Activated CD8-positive, alpha-beta memory T cell treated with anti-CD3 and anti-CD28 coated beads, Interleukin-2, amount 50 U/mL, for 24 hours (primary cell): ENCODE data around the gene NTRK2.

ENCODE experiments used
- DNase-seq: peaks from one replicate; pipeline ENCODE4 v3.0.0-alpha.2; 2020; ENCODE audit errors: extremely low read depth

NTRK2 gene

GRCh38 chr9:84669288-84670137, at the start of gene NTRK2:
Gene NTRK2 (plus strand): TSS chr9:84669729. CDS start chr9:84670749, 1,020 bp downstream.
- no peak for DNase-seq

GRCh38 chr9:84620338-84620737, 49.2 kb upstream of the NTRK2 start:
- no peak for DNase-seq

GRCh38 chr9:84621811-84622210, 47.7 kb upstream of the NTRK2 start:
- no peak for DNase-seq

DNA sequence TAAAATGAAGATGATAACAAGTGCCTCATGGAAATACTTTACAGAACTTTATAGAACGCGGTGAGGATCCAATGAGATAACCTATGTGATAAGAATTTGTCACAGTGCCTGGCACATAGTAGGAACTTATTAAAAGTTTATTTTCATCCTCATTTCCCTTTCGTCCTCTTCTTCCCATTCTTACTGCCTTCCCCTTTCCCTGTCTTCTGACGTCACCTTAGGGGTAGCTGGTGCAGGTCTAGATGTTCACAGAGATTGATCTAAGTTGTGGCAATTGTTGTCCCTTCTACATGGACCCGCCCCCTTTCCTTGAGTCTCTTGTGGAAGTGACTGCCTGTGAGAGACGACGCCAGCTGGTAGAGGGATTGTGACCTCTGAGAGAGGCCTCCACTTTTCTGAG, 46.5 kb upstream of the NTRK2 start:
- DNase-seq = no peak

DNA sequence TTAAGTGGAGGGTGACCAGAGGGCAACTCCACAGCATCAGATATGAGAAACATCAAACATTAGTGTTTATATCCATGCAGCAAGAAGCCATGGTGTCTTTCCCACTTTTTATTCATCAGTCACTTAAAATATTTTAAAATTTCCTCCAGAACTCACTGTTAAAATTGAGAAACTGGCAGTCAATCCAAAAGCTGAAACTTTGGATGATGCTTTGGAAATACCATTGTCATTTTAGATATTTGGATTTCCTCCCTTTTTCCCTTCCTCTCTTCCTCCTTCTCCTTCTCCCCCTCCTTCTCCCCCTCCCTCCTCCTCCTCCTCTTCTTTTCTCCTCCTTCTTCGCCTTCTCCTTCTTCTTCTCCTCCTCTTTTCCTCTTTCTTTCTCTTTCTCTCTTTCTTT, 33.1 kb upstream of the NTRK2 start:
- DNase-seq = no peak

DNA sequence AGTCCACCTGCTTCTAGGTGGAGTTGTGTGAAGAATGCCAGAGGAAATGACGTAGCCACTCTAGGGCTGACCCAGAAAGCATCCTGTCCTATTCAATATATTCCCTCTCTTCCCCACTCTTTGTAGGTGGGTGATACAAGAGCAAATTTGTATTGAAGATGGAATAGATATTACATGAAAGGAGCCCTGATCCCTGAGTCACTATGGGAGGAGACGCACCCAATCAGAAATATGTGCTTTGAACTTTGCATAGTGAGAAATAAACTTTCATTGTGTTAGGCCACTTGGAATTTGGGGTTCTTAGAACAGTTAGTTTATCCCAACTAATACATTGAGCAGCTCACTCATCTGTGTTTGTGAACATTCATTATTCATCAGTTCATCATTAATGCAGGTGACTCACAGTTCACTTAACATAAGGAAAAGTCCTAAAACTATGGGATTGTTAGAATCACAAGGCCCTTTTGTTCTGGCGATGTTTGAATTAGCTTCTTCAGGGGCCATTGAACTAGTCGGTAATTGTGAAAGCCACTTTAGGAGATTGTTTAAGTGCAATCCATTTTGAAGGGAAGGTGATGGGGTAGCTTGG, 26.9 kb upstream of the NTRK2 start:
- DNase-seq = no peak

DNA sequence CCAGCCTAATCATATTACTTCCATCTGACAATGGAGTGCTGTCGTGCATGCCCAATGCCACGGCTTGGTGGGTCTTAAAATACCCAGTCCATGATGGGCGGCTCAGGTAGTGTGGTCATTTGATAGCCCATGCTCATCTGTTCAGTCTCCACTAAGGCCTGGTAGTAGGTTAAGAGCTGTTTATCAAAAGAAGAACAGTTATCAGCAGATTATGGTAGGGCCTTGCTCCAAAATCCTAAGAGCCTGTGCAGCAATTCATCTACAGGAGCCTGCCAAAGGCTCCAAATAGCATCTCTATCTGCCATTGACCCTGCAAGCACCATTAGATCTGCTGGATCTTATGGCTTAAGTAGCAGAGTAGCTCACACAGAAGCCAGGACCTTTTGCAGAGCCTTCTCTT, 21.8 kb upstream of the NTRK2 start:
- no peak for DNase-seq

DNA sequence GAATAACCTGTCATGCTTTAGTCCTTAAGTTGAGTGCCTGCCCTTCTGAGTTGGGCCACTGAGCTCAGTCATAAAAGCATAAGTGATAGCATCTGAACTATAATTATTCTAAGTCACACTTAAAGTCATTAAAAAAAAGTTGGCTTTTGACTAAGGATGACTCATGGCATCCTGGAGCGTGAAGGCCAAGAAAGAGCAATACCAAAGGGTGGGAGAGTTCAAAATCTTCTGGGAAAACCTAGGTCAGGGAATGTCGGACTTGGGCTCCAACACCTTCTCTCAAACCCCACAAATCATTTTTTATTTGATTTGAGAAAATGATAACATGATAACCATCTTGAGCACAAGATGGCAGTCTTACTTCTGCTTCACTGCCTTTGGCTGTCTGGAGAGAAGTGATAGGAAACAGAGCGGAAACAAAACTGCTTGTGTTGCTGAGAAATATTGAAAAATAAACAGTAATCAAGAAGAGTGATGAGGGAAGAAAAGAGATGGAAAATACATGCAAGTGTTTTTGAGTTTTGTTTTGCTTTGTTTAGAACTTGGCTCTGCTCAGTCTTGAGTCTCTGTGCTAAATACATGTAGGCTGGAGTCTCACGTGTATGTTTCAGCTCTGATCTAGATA, 16.9 kb upstream of the NTRK2 start:
- DNase-seq = no peak

GRCh38 chr9:84655447-84655846, 14.1 kb upstream of the NTRK2 start:
- DNase-seq = no peak

DNA sequence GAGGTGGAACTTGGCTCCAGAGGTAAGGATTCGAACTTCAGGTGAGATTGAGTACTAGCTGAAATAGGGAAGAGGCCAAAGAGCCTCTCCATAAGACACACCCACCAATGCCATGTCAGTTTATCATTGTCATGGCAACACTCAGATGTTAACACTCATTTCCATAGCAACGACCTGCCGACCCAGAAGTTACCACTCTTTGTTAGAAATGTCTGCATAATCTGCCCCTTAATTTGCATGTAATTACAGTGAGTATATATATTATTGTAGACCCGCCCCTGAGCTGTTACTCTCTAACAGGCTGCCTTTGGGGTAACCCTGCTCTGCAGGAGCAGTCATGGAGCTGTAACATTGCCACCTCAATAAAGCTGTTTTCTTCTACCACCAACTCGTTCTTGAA, 10.2 kb upstream of the NTRK2 start:
- no peak for DNase-seq

GRCh38 chr9:84659773-84660172, 9.8 kb upstream of the NTRK2 start:
- DNase-seq = no peak

- no peak for DNase-seq
Measured at GRCh38 chr9:84667571-84668195, 1.8 kb upstream of the NTRK2 start.

GRCh38 chr9:84668196-84669012, 1.1 kb upstream of the NTRK2 start:
- no peak for DNase-seq

DNA sequence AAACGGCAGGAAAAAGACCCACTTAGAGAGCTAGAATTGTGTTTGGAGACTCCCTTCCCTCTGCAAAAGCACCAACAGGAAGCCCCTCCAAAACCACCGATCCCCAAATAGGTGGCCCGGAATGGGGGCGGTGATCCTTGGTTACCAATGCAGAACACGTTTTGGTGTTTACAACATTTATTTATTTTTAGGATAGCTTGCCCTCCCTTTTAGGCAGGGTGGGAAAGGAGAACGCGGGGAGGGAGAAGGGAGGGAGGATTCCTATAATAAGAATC, 579 bp upstream of the NTRK2 start:
- DNase-seq = no peak

GRCh38 chr9:84670138-84671041, 861 bp downstream of the NTRK2 start:
- no peak for DNase-seq

DNA sequence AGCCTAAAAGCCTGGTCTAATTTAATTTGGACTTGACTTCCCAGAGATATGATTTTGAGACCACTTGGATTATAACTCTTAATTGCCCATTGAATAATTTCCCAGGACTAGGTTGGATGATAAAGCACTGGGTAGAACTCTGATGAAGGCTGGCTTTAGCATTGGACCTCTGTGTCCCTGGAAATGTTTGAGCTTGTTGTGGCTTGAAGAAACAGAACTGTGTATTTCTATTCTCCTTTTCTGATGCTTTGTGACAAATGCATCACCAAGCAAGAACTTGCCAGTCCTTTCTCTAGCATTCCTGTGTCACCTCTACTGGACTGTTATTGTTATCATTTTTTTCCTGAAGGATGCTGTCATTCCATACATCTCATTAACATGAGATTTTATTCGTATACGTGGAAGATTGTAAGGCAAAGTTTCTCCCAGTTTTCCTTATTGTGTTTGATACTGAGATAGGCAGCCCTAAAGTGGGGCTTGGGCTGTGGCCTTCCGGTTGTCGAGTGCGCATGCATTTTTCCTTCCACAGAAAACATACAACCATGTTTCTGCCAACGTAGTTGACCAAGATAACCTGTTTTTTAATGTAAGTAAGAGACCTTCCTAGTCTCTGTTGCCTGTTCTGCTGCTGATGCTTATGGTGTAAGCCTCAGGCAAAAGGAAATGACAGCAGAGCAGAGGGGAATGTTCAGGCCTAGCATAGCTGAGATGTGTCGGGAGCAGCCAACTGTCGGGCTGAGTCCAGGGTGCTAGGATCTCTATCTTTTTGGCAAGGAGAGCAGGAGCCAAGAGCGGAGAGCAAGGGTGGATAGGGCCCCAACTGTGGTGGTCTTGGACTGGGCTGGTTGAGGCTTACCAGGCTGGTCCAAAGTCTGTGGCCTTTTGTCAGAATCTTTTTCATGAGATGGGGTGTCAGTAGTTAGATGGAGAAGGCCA, 2.3 kb downstream of the NTRK2 start:
- DNase-seq = no peak

- no peak for DNase-seq
Measured at GRCh38 chr9:84673806-84674205, 4.3 kb downstream of the NTRK2 start.

DNA sequence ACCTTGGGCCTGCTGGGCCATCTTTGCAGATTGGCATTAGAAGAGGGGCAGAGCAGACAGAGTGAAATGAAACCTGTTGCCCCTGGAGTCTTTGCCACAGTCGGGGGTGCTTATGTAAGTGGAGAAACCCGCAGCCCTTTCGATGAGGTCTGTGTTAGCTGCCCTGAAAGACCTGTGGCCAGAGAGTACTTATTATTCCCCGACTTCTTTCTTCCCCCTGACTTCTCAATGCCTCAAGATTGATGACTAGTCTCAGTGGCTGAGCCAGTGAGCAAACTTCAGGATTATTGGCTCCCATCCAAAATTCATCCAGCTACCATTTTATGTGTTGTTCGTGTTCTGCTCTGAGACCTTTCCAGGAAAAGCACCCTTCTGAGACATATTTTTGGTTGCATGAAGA, 7.6 kb downstream of the NTRK2 start:
- no peak for DNase-seq

GRCh38 chr9:84679571-84679970, 10.0 kb downstream of the NTRK2 start:
- no peak for DNase-seq
